Activated CD4-positive, alpha-beta T cell treated with anti-CD3 and anti-CD28 coated beads for 4 hours (primary cell): Measurements from ENCODE around the gene LGALSL.
"Not testable (repeated sequence)": the region's sequence is repeated elsewhere in the genome, so short reads cannot be mapped to it uniquely, and the experiment has no call there.

Source experiments
- DNase-seq, 2 donors: peaks; one replicate each; pipeline ENCODE4 v3.0.0-alpha.2; 2020

LGALSL gene

GRCh38 chr2:64445970-64446369 lies 8.0 kb upstream of the LGALSL start:
- not testable (repeated sequence) for DNase-seq

GRCh38 chr2:64447317-64448040 lies 6.5 kb upstream of the LGALSL start:
- DNase-seq, result no peak

- DNase-seq, result no peak
These were observed 5.9 kb upstream of the LGALSL start for GRCh38 chr2:64448041-64448426.

GRCh38 chr2:64451051-64451450 lies 2.9 kb upstream of the LGALSL start:
- no peak for DNase-seq

- peak; percentile 42 to 48 for DNase-seq
These were observed 697 bp downstream of the LGALSL start for GRCh38 chr2:64454386-64455332.

- no peak for DNase-seq
These were observed 1.6 kb downstream of the LGALSL start for GRCh38 chr2:64455545-64455944.

- DNase-seq, result no peak
These were observed 2.3 kb downstream of the LGALSL start for GRCh38 chr2:64456293-64456692.

- no peak for DNase-seq
These were observed 3.6 kb downstream of the LGALSL start for GRCh38 chr2:64457524-64457923.

GRCh38 chr2:64459575-64459974 lies 5.6 kb downstream of the LGALSL start:
- DNase-seq, result no peak

GRCh38 chr2:64460330-64460729 lies 6.4 kb downstream of the LGALSL start:
- no peak for DNase-seq

GRCh38 chr2:64461271-64462058 lies 7.5 kb downstream of the LGALSL start:
- DNase-seq, result no peak

- no peak for DNase-seq
These were observed 8.2 kb downstream of the LGALSL start for GRCh38 chr2:64462171-64462570.

- DNase-seq, result no peak
These were observed 9.2 kb downstream of the LGALSL start for GRCh38 chr2:64462940-64463700.

GRCh38 chr2:64463781-64464180 lies 9.8 kb downstream of the LGALSL start:
- DNase-seq, result no peak

- DNase-seq, result no peak
These were observed 12.6 kb downstream of the LGALSL start for GRCh38 chr2:64466478-64467085.

- DNase-seq, result no peak
These were observed 13.3 kb downstream of the LGALSL start for GRCh38 chr2:64467096-64467843.

- no peak for DNase-seq
These were observed 15.3 kb downstream of the LGALSL start for GRCh38 chr2:64469261-64469660.

GRCh38 chr2:64470071-64470470 lies 16.1 kb downstream of the LGALSL start:
- no peak for DNase-seq

GRCh38 chr2:64470766-64471295 lies 16.9 kb downstream of the LGALSL start:
- DNase-seq, result no peak

GRCh38 chr2:64471600-64471999 lies 17.6 kb downstream of the LGALSL start:
- no peak for DNase-seq

GRCh38 chr2:64472881-64473280 lies 18.9 kb downstream of the LGALSL start:
- DNase-seq, result no peak
